Gastrocnemius medialis (tissue), 4 donors: ENCODE measurements around the gene CAND2.

Experiments used
- CTCF ChIP-seq, 5 experiments: fragments of 450-650 bp in 3 of 5; fragments of 200-600 bp in 2 of 5; sonication (generic) in 2 of 5; IDR thresholded peaks in 4 of 5; conservative IDR thresholded peaks in 1 of 5; 1 replicate in 4 of 5; 2 replicates in 1 of 5; pipeline ENCODE4 v1.5.1; 2016 to 2019; ENCODE audit warnings: antibody characterized with exemption in 5 of 5, mild to moderate bottlenecking in 3 of 5, moderate library complexity in 3 of 5
- POLR2A ChIP-seq, 2 donors: fragments of 450-650 bp; IDR thresholded peaks; one replicate each; pipeline ENCODE4 v1.6.1; 2017; ENCODE audit warnings: antibody characterized with exemption in 2 of 2, mild to moderate bottlenecking in 2 of 2, moderate library complexity in 2 of 2

GRCh38 chr3:12833222-12834161 is 37.0 kb downstream of the CAND2 start:
- TF ChIP-seq CTCF (IDR thresholded peaks at IDR 0.05 in 4 of 5, conservative IDR thresholded peaks at IDR 0.05 in 1 of 5) (no peak), POLR2A (IDR thresholded peaks at IDR 0.05) (no peak)
